HG03060 (cell line): ENCODE measurements around the gene GNLY.

Experiments used
- ATAC-seq: cut with Tn5 transposase; IDR thresholded peaks from one replicate; pipeline ENCODE4 v1.9.1; 2021; ENCODE audit warnings: low read depth, moderate number of reproducible peaks; ENCODE audit not compliant: unreplicated experiment

The GNLY gene

DNA sequence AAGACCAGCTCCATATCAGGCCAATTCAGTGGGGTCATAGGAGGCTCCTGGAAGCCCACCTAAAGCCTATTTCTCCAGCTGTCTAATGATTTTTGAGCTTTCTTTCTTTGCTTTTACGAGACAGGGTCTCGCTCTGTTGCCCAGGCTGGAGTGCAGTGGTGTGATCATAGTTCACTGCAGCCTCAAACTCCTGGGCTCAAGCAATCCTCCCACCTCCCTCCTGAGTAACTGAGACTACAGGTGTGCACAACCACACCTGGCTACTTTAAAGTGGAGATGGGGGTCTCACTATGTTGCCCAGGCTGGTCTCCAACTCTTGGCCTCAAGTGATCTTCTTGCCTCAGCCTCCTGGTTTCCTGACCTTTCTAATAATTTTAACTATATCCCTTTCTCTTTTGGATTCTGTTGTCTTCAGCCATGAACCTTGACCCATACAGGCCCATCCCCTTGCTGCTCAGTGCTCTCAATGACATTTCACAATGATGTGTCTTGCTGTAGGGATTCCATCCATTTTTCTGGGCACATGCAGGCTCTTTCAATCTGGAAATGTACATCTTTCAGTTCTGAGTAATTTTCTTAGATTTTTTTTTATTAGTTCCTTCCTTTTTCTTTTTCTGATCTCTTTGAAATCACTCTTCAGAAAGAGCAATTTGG is 29.7 kb downstream of the GNLY start:
- no peak for ATAC-seq

- ATAC-seq, result no peak
Measured at GRCh38 chr2:85724731-85725181, 30.6 kb downstream of the GNLY start.

GRCh38 chr2:85725451-85725850 is 31.3 kb downstream of the GNLY start:
- no peak for ATAC-seq

- no peak for ATAC-seq
Measured at GRCh38 chr2:85727798-85728197, 33.6 kb downstream of the GNLY start.

- no peak for ATAC-seq
Measured at GRCh38 chr2:85728342-85728741, 34.2 kb downstream of the GNLY start.

- ATAC-seq, result no peak
Measured at GRCh38 chr2:85728883-85729824, 35.0 kb downstream of the GNLY start.

DNA sequence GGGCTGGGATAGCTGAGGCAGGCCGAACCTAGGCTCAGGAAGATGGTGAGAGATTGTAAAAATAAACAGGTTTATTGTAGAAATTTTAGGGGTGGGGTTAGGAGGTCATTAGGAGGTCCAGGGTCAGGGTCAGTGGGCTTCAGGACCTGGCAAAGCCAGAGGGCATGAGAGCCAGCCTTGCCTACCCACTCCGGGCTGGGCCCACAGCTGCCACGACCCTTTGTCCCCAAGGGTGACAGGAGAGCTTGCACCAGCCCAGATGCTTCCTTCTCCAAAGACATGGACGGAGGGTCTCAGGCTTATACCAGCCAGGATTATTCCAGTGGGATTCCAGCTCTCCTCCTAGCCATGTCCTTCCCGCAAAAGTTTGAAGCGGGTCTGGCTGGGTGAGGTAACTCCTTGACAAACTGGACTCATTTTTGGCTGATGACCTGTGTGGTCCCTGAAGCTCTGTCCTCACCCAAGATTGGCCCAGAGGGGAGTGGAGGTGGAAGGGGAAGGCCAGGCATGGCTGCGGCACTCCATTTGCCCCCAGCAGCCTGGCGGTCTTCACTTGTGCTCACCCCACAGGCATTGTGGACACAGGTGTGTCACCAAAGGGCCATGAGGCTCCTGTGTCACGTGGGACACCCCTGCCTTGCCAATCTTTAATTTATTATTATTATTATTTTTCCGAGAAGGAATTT is 35.8 kb downstream of the GNLY start:
- no peak for ATAC-seq

DNA sequence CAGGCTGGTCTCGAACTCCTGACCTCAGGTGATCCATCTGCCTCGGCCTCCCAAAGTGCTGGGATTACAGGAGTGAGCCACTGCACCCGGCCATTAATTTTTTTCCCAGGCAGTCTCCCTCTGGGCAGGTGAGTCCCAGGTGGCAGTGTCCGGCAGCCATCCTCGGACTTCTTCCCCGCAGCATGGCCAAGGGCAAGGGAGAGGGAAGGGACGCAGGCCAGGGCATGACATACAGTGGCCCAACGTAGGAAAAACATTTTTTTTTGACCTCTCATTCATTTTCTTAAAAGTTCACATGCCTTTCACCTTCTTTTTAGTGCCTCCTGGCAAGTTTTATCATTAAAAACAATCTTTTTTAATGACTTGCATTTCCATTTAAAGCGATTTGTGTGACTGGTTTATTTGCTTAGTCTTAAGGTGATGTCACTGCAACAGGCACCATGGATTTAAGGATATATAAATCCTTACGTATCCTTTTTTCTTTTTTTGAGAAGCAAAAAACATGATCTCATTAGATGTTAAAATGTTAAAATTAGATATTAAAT is 36.6 kb downstream of the GNLY start:
- ATAC-seq, result no peak

DNA sequence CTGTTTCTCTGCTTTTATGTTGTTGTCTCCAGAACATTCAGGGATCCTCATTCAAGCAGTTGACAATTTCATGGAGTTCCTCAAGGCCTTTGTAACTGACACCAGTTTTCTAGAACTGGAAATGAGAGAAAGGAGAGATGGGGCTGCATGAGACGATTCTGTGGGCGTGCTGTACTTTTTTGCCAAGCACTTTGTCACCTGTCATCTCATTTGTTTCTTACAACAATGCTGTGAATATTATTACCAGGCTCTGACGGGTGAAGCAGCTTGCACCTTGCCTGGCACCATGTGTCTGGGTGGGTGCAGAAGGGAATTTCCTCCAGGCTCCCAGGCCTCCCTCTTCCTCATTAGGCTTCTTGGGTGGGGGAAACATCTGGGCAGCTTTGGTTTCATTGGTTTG is 37.4 kb downstream of the GNLY start:
- no peak for ATAC-seq

- no peak for ATAC-seq
Measured at GRCh38 chr2:85732467-85733120, 38.4 kb downstream of the GNLY start.

DNA sequence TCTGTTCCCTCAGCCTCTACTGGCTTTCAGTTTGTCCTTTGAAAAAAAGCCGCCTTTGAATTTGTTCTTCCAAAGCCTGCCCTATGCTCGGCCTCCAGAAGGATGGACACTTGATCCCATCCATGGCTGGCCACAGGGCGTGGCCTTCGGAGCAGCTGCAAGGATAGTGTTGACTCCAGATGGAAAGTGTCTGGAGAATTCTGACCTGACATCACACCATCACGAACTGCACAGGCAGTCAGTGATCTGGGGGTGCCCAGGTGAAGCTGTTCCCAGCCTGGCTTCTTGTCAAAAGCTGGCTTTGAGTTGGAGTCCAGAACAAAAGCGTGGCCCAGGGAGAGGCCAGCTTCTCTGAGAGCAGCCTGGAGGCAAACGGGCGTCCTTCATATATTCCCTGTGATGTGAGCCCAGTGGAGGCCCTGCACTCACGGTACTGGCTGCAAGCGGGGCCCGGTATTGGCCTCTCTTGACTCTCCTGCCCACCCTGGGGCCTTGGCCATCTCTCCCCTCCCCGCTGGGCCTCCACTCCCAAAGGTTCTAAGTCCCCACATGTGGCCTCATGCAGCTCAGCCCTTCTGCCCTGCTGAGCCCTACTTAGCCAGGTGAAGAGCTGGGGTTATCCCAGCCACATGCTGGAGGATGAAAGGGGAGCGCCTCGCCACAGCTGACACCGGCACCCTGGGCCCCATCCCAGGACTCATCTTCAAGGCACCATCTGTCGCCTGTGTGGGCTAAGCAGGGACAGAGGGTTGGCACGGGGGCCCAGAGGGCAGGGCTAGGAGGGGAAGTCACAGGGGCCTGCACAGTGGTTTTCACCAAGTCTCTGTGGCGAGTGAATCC is 39.2 kb downstream of the GNLY start:
- no peak for ATAC-seq

DNA sequence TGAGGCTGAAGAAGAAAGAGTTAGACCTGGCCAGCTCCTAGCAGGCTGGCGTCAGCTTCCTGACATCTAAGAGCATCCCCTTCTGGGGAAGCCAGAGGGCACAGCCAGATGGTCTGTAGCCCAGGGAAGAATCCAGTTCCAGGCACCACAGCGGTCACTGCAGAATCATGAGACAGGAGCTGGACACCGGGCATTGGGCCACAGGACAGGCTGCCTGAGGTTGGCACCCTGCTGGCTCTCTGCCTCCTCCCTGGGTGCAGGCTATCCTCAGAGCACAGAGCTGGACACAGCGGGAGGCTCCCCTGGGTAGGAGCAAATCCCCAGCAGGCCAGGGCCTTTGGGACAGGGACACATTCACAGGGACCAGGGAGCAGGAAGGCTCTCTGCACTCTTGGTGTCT is 39.9 kb downstream of the GNLY start:
- no peak for ATAC-seq

- ATAC-seq, result no peak
Measured at GRCh38 chr2:85734942-85735608, 40.9 kb downstream of the GNLY start.

GRCh38 chr2:85735691-85736090 is 41.5 kb downstream of the GNLY start:
- ATAC-seq, result no peak

- ATAC-seq, result no peak
Measured at GRCh38 chr2:85736456-85737355, 42.5 kb downstream of the GNLY start.

GRCh38 chr2:85737481-85737880 is 43.3 kb downstream of the GNLY start:
- no peak for ATAC-seq

DNA sequence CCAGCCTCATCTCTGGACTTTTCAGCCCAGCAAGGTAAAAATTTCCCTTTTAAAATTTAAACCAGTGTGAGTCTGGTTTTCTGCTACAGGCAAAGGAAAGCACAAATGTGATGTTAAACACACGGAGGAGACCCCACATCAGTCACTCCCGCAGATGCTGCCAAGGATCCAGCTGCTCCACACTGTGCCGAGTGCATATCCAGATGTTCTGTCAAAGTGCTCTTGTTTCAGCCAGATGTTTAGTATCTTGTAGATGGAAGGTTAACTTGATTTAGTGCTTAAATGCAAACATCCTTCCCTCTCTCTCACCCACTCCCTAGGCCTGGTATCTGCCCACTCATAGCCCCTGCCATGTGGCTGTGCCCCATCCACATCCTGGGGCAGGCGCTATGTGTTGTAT is 43.8 kb downstream of the GNLY start:
- ATAC-seq, result no peak

- ATAC-seq, result no peak
Measured at GRCh38 chr2:85740193-85740592, 46.0 kb downstream of the GNLY start.
